ENCODE measurements around the gene GPR75.

Gene GPR75

DNA sequence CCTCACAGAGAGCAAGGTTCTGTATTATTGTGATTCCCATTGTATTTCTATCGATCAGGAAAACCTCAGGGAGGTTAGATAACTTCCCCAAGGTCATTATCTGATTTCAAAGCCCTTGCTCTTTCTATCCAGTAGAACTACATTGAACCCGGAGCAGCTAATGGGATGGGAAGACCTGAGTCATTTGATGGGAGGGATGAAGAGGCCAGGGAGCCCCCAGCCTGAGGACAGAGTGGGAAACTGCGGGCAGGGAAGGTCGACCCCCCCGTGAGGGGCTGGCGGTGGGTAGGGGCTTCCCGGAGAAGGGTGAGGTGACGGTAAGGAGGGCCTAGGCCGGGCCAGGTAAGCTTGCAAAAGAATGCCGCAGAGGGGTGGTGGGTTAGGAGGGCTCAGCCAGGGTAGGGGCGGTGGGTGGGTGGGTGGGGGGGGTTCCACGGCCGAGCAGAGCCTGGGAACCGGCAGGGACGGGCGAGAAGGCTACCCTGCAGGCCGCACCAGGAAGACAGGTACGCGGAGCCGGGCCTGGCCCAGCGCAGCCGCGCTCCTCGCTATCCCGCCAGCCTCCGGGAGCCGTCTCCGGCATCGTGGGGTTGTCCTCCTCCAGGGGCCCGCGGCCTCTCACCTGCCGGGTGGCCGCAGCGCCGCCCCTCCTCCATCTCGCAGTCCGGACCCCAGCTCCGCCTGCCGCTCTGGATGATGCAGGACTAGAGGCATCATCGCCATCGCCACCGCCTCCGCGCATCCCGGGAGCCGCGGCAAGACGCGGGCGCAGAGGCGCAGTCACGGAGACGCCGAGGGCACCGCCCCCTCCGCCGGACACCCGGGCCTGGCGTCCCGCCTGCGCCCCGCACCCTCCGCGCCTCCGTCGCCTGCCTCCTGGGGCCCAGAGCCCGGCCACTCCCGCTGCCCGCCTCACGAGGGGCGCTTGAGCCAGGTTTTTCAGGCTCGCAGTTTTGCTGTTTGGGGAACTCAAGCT is at the start of gene GPR75:
TSS of gene GPR75 (minus strand) at position 762 of the 976 bp plus-strand sequence. CDS start 5,211 bp downstream, outside the sequence.
- Mint-ChIP-seq H3K4me1 (ENCODE audit: low read depth) (no peaks in the 10 kb centered on the region), H3K9me3 (no peaks in the 10 kb centered on the region), H3K36me3 (ENCODE audit: low read depth) (peaks cover 10% of the 10 kb centered on the region), H3K27ac (no peak within 1 kb of the TSS), H3K4me3 (no peak within 1 kb of the TSS), H3K27me3 (ENCODE audit: low read depth) (no peaks in the 10 kb centered on the region)
- no peak for DNase-seq (ENCODE audit: low spot score)

DNA sequence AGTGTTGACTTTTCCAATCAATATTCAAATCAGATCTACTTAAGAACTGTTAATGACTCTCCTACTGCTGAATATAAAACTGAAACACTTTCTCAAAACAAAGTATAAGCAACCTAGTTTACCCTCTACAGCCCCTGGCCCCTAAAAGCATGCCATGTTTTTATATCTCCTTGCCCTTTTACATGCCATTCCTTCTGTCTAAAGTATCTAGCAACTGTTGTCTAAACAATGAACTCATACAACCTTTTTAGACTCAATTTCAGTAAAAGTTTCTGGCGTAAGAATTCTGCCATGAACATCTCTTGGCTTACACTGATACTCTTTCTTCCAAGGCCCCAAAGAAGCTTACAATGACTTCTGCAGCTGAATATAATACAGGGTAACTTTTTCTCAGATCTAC is 47.8 kb upstream of the GPR75 start:
- Mint-ChIP-seq H3K4me3 (no peak overlapping the region), H3K27me3 (ENCODE audit: low read depth) (no peaks in the 10 kb centered on the region), H3K36me3 (ENCODE audit: low read depth) (peaks cover 45% of the 10 kb centered on the region), H3K27ac (no peak overlapping the region), H3K4me1 (ENCODE audit: low read depth) (no peaks in the 10 kb centered on the region), H3K9me3 (no peaks in the 10 kb centered on the region)
- DNase-seq (ENCODE audit: low spot score) = no peak

GRCh38 chr2:53905396-53905795 is 45.6 kb upstream of the GPR75 start:
- H3K9me3 Mint-ChIP-seq = no peaks in the 10 kb centered on the region
- H3K27me3 Mint-ChIP-seq (ENCODE audit: low read depth) = no peaks in the 10 kb centered on the region
- H3K36me3 Mint-ChIP-seq (ENCODE audit: low read depth) = peaks cover 42% of the 10 kb centered on the region

GRCh38 chr2:53903011-53903410 is 43.2 kb upstream of the GPR75 start:
- Mint-ChIP-seq H3K4me1 (ENCODE audit: low read depth) (no peaks in the 10 kb centered on the region), H3K36me3 (ENCODE audit: low read depth) (peaks cover 41% of the 10 kb centered on the region), H3K4me3 (no peak overlapping the region), H3K27ac (peak overlapping the region; percentile 22), H3K27me3 (ENCODE audit: low read depth) (no peaks in the 10 kb centered on the region), H3K9me3 (no peaks in the 10 kb centered on the region)
- DNase-seq (ENCODE audit: low spot score) = no peak

More at GRCh38 chr2:53905396-53905795, 45.6 kb upstream of the GPR75 start:
- no peak for DNase-seq (ENCODE audit: low spot score)
- H3K4me3 Mint-ChIP-seq = no peak overlapping the region
- no peak overlapping the region for H3K27ac Mint-ChIP-seq
- H3K4me1 Mint-ChIP-seq (ENCODE audit: low read depth) = no peaks in the 10 kb centered on the region

- Mint-ChIP-seq H3K36me3 (ENCODE audit: low read depth) (peaks cover 37% of the 10 kb centered on the region), H3K27me3 (ENCODE audit: low read depth) (no peaks in the 10 kb centered on the region), H3K9me3 (no peaks in the 10 kb centered on the region), H3K27ac (no peak overlapping the region), H3K4me3 (no peak overlapping the region), H3K4me1 (ENCODE audit: low read depth) (no peaks in the 10 kb centered on the region)
- DNase-seq (ENCODE audit: low spot score) = no peak
Measured at GRCh38 chr2:53901192-53901591, 41.4 kb upstream of the GPR75 start.

DNA sequence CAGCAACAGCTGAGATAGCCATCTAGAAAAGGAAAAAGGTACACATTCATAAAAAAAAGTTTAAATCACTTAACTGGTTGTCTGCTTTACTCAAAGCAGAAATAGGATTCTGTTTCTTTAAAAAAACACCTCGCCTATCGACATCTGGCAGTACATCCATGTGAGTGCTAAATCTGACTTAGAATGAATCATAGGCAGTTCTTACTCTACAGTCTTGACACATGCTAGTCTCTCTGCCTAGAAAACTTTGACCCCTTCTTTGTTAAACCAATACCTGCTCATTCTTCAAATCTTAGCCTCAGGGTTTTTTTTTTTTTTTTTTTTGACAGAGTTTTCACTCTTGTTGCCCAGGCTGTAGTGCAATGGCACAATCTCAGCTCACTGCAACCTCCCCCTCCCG is 37.1 kb upstream of the GPR75 start:
- Mint-ChIP-seq H3K36me3 (ENCODE audit: low read depth) (peaks cover 53% of the 10 kb centered on the region), H3K4me1 (ENCODE audit: low read depth) (no peaks in the 10 kb centered on the region), H3K9me3 (no peaks in the 10 kb centered on the region), H3K27ac (no peak overlapping the region), H3K4me3 (no peak overlapping the region), H3K27me3 (ENCODE audit: low read depth) (no peaks in the 10 kb centered on the region)
- DNase-seq (ENCODE audit: low spot score) = no peak

GRCh38 chr2:53886406-53887280 is 26.9 kb upstream of the GPR75 start:
- Mint-ChIP-seq H3K4me1 (ENCODE audit: low read depth) (peaks cover 21% of the 10 kb centered on the region), H3K4me3 (no peak overlapping the region), H3K27me3 (ENCODE audit: low read depth) (no peaks in the 10 kb centered on the region), H3K27ac (no peak overlapping the region), H3K36me3 (ENCODE audit: low read depth) (peaks cover 71% of the 10 kb centered on the region), H3K9me3 (no peaks in the 10 kb centered on the region)
- no peak for DNase-seq (ENCODE audit: low spot score)

- no peak overlapping the region for H3K4me3 Mint-ChIP-seq
- H3K36me3 Mint-ChIP-seq (ENCODE audit: low read depth) = peaks cover 71% of the 10 kb centered on the region
- H3K4me1 Mint-ChIP-seq (ENCODE audit: low read depth) = peaks cover 21% of the 10 kb centered on the region
- no peaks in the 10 kb centered on the region for H3K9me3 Mint-ChIP-seq
- DNase-seq (ENCODE audit: low spot score) = no peak
- H3K27me3 Mint-ChIP-seq (ENCODE audit: low read depth) = no peaks in the 10 kb centered on the region
- no peak overlapping the region for H3K27ac Mint-ChIP-seq
Measured at GRCh38 chr2:53884883-53885282, 25.1 kb upstream of the GPR75 start.

- no peaks in the 10 kb centered on the region for H3K9me3 Mint-ChIP-seq
- no peak overlapping the region for H3K27ac Mint-ChIP-seq
- H3K36me3 Mint-ChIP-seq (ENCODE audit: low read depth) = peaks cover 64% of the 10 kb centered on the region
- no peak for DNase-seq (ENCODE audit: low spot score)
- no peak overlapping the region for H3K4me3 Mint-ChIP-seq
- H3K27me3 Mint-ChIP-seq (ENCODE audit: low read depth) = no peaks in the 10 kb centered on the region
- H3K4me1 Mint-ChIP-seq (ENCODE audit: low read depth) = peaks cover 18% of the 10 kb centered on the region
Measured at GRCh38 chr2:53881986-53882385, 22.2 kb upstream of the GPR75 start.

GRCh38 chr2:53881360-53881759 is 21.6 kb upstream of the GPR75 start:
- peaks cover 57% of the 10 kb centered on the region for H3K36me3 Mint-ChIP-seq (ENCODE audit: low read depth)
- H3K27ac Mint-ChIP-seq = no peak overlapping the region
- H3K4me3 Mint-ChIP-seq = no peak overlapping the region
- H3K4me1 Mint-ChIP-seq (ENCODE audit: low read depth) = peaks cover 12% of the 10 kb centered on the region
- DNase-seq (ENCODE audit: low spot score) = no peak
- no peaks in the 10 kb centered on the region for H3K9me3 Mint-ChIP-seq
- H3K27me3 Mint-ChIP-seq (ENCODE audit: low read depth) = no peaks in the 10 kb centered on the region

DNA sequence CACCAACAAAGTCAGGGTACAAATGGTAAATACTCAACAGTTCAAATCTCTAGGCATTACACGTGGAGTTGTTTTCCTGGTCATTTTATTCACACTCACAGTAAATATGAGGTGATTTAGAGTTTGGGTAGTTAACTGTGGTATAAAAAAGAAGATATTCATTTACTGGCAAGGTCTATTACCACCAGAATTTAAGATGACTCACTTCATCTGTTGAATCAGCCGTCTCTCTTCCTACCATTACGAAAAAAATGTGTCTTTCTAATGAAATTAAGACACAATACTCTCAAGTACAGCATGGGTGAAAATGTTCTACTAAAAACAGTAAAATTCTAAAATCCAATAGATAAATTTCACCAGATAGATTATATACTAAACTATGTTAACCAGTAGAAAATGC is 21.0 kb upstream of the GPR75 start:
- DNase-seq (ENCODE audit: low spot score) = no peak
- Mint-ChIP-seq H3K9me3 (no peaks in the 10 kb centered on the region), H3K4me1 (ENCODE audit: low read depth) (peaks cover 10% of the 10 kb centered on the region), H3K4me3 (no peak overlapping the region), H3K27me3 (ENCODE audit: low read depth) (no peaks in the 10 kb centered on the region), H3K36me3 (ENCODE audit: low read depth) (peaks cover 58% of the 10 kb centered on the region), H3K27ac (no peak overlapping the region)

DNA sequence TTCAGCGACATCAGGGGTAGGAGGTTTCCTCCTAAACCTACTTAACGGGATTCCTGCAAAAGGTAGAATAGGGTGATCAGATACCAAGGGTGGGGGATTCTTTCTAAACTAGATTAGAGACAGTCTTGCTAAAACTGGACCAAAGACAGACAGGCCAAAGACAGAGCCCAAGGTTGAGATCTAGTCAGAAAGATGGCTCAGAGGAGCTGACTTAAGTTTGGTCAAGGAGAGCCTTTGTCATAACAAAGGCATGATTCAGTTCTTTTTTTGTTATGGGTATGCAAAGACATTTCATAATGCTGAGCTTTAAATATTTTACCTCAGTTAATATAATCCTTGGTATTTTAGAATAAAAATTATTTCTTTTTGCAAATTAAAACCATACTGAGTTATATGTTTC is 17.8 kb upstream of the GPR75 start:
- Mint-ChIP-seq H3K4me3 (no peak overlapping the region), H3K36me3 (ENCODE audit: low read depth) (peaks cover 47% of the 10 kb centered on the region), H3K27me3 (ENCODE audit: low read depth) (no peaks in the 10 kb centered on the region), H3K4me1 (ENCODE audit: low read depth) (no peaks in the 10 kb centered on the region), H3K9me3 (no peaks in the 10 kb centered on the region), H3K27ac (no peak overlapping the region)
- no peak for DNase-seq (ENCODE audit: low spot score)

DNA sequence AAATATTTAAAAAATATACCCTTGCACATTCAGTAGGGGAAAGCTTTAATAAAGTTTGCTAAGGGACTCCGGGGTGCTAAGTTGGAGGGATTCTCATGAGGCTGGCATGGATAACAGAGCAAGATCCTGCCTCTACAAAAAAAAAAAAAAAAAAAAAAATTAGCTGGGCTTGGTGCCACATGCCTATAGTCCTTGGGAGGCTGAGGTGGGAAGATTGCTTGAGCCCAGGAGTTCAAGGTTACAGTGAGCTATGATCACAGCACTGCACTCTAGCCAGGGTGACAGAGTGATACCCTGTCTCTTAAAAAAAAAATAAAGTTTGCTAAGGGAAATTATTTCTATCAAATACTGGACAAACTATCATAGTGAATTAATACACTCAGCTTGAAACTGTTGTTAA is 17.3 kb upstream of the GPR75 start:
- no peak for DNase-seq (ENCODE audit: low spot score)
- no peaks in the 10 kb centered on the region for H3K27me3 Mint-ChIP-seq (ENCODE audit: low read depth)
- H3K27ac Mint-ChIP-seq = no peak overlapping the region
- H3K36me3 Mint-ChIP-seq (ENCODE audit: low read depth) = peaks cover 42% of the 10 kb centered on the region
- H3K4me1 Mint-ChIP-seq (ENCODE audit: low read depth) = no peaks in the 10 kb centered on the region
- no peak overlapping the region for H3K4me3 Mint-ChIP-seq
- no peaks in the 10 kb centered on the region for H3K9me3 Mint-ChIP-seq

DNA sequence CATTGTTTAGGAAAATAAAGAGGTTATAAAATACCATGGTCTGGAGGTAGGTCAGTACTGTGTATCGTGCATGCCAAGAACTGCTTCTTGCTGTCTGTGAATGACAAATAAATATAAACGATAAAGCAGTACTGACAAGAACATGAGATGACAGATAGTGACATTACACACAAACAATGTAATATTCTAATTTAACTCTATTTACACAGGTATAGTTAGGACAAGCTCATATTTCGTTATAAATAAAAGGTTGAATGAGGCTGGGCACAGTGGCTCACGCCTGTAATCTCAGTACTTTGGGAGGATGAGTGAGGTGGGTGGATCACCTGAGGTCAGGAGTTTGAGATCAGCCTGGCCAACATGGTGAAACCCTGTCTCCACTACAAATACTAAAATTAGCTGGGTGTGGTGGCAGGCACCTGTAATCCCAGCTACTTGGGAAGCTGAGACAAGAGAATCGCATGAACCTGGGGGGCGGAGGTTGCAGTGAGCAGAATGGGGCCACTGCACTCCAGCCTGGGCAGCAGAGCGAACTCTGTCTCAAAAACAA is 14.7 kb upstream of the GPR75 start:
- no peaks in the 10 kb centered on the region for H3K27me3 Mint-ChIP-seq (ENCODE audit: low read depth)
- no peak for DNase-seq (ENCODE audit: low spot score)
- no peak overlapping the region for H3K27ac Mint-ChIP-seq
- H3K4me3 Mint-ChIP-seq = no peak overlapping the region
- H3K36me3 Mint-ChIP-seq (ENCODE audit: low read depth) = peaks cover 32% of the 10 kb centered on the region
- H3K4me1 Mint-ChIP-seq (ENCODE audit: low read depth) = no peaks in the 10 kb centered on the region
- no peaks in the 10 kb centered on the region for H3K9me3 Mint-ChIP-seq

All from T-helper 2 cell treated with Interferon-gamma antibody and Interleukin-4, amounts not matched to agents 5 μg/mL and 100 μg/mL, for 36 hours (primary cell).